Measurements from ENCODE around the gene GNG7. TPM values are rescaled to one million over a fixed set of nuclear protein-coding genes. Genes with fewer than 3 reads are reported as not detected.

The GNG7 gene
- polyA plus RNA-seq, 1 experiment: 0.57 TPM

GRCh38 chr19:2701361-2702169 is 929 bp downstream of the GNG7 start:
- no peak overlapping the region for H3K27ac ChIP-seq (ENCODE audit: low read depth, low read length)
- H3K27me3 ChIP-seq (ENCODE audit: control insufficient read depth, insufficient read depth, low read length): peaks cover 30% of the 10 kb centered on the region
- DNase-seq (ENCODE audit: low read depth, low spot score): no peak
- TF ChIP-seq, protein P1, sequence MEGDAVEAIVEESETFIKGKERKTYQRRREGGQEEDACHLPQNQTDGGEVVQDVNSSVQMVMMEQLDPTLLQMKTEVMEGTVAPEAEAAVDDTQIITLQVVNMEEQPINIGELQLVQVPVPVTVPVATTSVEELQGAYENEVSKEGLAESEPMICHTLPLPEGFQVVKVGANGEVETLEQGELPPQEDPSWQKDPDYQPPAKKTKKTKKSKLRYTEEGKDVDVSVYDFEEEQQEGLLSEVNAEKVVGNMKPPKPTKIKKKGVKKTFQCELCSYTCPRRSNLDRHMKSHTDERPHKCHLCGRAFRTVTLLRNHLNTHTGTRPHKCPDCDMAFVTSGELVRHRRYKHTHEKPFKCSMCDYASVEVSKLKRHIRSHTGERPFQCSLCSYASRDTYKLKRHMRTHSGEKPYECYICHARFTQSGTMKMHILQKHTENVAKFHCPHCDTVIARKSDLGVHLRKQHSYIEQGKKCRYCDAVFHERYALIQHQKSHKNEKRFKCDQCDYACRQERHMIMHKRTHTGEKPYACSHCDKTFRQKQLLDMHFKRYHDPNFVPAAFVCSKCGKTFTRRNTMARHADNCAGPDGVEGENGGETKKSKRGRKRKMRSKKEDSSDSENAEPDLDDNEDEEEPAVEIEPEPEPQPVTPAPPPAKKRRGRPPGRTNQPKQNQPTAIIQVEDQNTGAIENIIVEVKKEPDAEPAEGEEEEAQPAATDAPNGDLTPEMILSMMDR (IDR thresholded peaks at IDR 0.05; ENCODE audit: low read depth, low read length): no peak
- CTCF ChIA-PET: interaction anchor here (0.6 to 1.0 kb wide), 2 partner anchors 65 to 314 kb away, joined by 3 to 4 read pairs; no protein-coding TSS in a partner anchor
- no peak overlapping the region for H3K4me3 ChIP-seq (ENCODE audit: low read depth, low read length)
- no peaks in the 10 kb centered on the region for H3K9me3 ChIP-seq (ENCODE audit: control insufficient read depth, insufficient read depth, low read length)
- POLR2A ChIA-PET: no interaction called here

DNA sequence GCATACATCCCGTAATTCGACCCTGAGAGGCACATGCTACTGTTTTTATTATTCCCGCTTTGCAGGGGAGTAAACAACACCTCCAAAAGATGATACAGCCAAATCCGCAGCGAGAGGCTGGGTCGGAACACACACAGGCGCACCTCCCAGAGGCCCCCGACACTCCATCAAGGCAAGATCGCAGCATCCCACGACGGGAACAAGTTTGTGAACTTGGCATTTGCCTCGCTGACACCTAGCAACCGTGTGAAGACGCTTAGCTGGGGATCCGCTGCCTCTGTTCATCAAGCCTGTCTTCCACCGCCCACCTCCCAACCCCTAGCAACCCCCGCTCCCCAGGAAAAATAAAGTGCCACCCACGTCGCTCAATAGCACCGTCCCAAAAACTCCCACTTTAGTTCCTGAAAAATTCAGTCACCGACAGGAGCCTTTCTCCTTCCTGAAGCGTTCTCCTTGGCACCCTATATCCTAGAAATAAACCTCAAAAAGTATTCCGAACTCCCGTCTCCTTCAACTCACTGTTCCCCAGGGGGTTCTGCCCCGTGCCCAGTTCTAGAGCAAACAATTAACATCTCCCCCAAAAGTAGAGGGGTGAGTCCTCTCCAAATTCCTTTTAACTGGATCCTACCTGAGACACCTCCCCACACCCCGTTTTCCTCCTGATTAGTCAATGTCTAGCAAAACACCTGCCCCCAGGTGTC is 1.7 kb downstream of the GNG7 start:
- no peak overlapping the region for H3K4me3 ChIP-seq (ENCODE audit: low read depth, low read length)
- peaks cover 30% of the 10 kb centered on the region for H3K27me3 ChIP-seq (ENCODE audit: control insufficient read depth, insufficient read depth, low read length)
- POLR2A ChIA-PET: interaction anchor here (0.7 kb wide), 1 partner anchor 79 kb away, joined by 5 read pairs; no protein-coding TSS in a partner anchor
- H3K27ac ChIP-seq (ENCODE audit: low read depth, low read length): no peak overlapping the region
- no peaks in the 10 kb centered on the region for H3K9me3 ChIP-seq (ENCODE audit: control insufficient read depth, insufficient read depth, low read length)
- CTCF ChIA-PET: interaction anchor here (0.6 to 0.7 kb wide), 2 partner anchors 58 to 314 kb away, joined by 3 read pairs; no protein-coding TSS in a partner anchor
- no peak for DNase-seq (ENCODE audit: low read depth, low spot score)
- TF ChIP-seq, protein P1 (IDR thresholded peaks at IDR 0.05; ENCODE audit: low read depth, low read length): no peak

DNA sequence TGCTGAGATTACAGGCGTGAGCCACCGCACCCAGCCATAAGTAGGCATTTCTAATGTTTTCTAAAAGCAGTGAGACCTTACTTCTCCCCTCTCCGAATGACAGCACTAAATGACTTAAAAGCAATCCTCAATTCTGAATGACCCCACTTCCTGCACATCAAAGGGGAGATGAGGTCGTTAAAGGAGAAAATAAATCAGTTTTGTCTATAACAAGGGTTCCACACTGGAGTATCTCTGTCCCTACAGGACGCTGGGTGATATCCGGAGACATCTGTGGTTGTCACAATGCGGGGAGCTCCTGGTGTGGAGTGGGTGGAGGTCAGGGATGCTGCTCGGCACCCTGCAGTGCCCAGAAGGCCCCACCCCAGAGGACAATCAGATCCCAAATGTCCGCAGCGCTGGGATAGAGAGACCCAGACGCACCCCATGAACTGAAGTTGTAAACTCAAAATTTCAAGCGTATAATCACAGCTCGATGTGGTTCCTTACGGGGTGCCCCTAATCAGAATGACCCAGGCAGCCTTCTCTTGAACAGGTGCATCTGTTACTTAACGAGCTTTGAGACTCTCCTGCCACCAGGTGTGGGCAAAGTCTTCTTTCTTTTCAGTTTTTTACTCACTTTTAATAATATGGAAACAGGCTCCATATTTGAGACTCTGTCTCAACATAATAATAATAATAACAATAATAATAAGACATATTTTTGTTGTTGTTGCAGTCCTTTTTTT is 2.9 kb downstream of the GNG7 start:
- Histone ChIP-seq H3K27me3 (ENCODE audit: control insufficient read depth, insufficient read depth, low read length) (peaks cover 36% of the 10 kb centered on the region), H3K27ac (ENCODE audit: low read depth, low read length) (no peak overlapping the region), H3K9me3 (ENCODE audit: control insufficient read depth, insufficient read depth, low read length) (no peaks in the 10 kb centered on the region), H3K4me3 (ENCODE audit: low read depth, low read length) (no peak overlapping the region)
- TF ChIP-seq, protein P1 (IDR thresholded peaks at IDR 0.05; ENCODE audit: low read depth, low read length): no peak
- DNase-seq (ENCODE audit: low read depth, low spot score): no peak
- ChIA-PET POLR2A (interaction anchor here (0.7 kb wide), 1 partner anchor 80 kb away, joined by 5 read pairs; no protein-coding TSS in a partner anchor), CTCF (interaction anchor here (0.7 kb wide), 1 partner anchor 57 kb away, joined by 3 read pairs; no protein-coding TSS in a partner anchor)

DNA sequence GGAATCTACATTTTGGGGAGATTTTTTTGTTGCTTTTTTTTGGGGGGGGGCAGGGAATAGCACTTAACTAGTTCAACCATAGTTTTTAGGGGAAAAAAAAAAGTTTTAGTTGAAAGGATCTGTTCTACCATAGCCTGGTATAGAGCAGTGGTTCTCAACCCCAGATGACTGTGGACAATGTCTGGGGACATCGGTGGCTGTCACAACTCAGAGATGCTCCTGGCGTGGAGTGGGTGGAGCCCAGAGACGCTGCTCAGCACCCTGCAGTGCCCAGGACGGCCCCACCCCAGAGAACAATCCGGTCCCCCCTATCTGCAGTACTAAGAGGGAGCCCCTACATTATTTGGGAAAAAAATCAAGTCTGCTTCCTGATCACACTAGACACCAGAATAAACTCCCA is 8.3 kb downstream of the GNG7 start:
- ChIA-PET POLR2A (no interaction called here), CTCF (no interaction called here)
- peaks cover 14% of the 10 kb centered on the region for H3K27me3 ChIP-seq (ENCODE audit: control insufficient read depth, insufficient read depth, low read length)
- no peaks in the 10 kb centered on the region for H3K9me3 ChIP-seq (ENCODE audit: control insufficient read depth, insufficient read depth, low read length)
- TF ChIP-seq, protein P1 (IDR thresholded peaks at IDR 0.05; ENCODE audit: low read depth, low read length): no peak
- H3K4me3 ChIP-seq (ENCODE audit: low read depth, low read length): no peak overlapping the region
- H3K27ac ChIP-seq (ENCODE audit: low read depth, low read length): no peak overlapping the region
- no peak for DNase-seq (ENCODE audit: low read depth, low spot score)
